ENCODE data around the gene ASB18. TPM values are rescaled to one million over a fixed set of nuclear protein-coding genes. Genes with fewer than 3 reads are reported as not detected.

ASB18 gene
- total RNA-seq, 1 experiment from 2014 or later = not detected

- no peak for DNase-seq (ENCODE audit: low read depth)
These were observed 55.9 kb downstream of the ASB18 start for GRCh38 chr2:236208019-236208926.

- no peak for DNase-seq (ENCODE audit: low read depth)
These were observed 56.7 kb downstream of the ASB18 start for GRCh38 chr2:236207472-236207871.

- no peak for DNase-seq (ENCODE audit: low read depth)
These were observed 58.1 kb downstream of the ASB18 start for GRCh38 chr2:236205867-236206645.

- no peak for DNase-seq (ENCODE audit: low read depth)
These were observed 59.3 kb downstream of the ASB18 start for GRCh38 chr2:236204953-236205352.

GRCh38 chr2:236200378-236200777 lies 63.8 kb downstream of the ASB18 start:
- DNase-seq (ENCODE audit: low read depth) = no peak

GRCh38 chr2:236196366-236196765 lies 67.8 kb downstream of the ASB18 start:
- DNase-seq (ENCODE audit: low read depth) = no peak

GRCh38 chr2:236195726-236196125 lies 68.5 kb downstream of the ASB18 start:
- DNase-seq (ENCODE audit: low read depth) = no peak

- no peak for DNase-seq (ENCODE audit: low read depth)
These were observed 69.4 kb downstream of the ASB18 start for GRCh38 chr2:236194786-236195185.

- DNase-seq (ENCODE audit: low read depth) = no peak
These were observed 71.2 kb downstream of the ASB18 start for GRCh38 chr2:236193026-236193425.

- no peak for DNase-seq (ENCODE audit: low read depth)
These were observed 73.5 kb downstream of the ASB18 start for GRCh38 chr2:236190674-236191073.

GRCh38 chr2:236184701-236185100 lies 79.5 kb downstream of the ASB18 start:
- no peak for DNase-seq (ENCODE audit: low read depth)

GRCh38 chr2:236180831-236181453 lies 83.3 kb downstream of the ASB18 start:
- DNase-seq (ENCODE audit: low read depth) = peak; percentile 70

GRCh38 chr2:236180076-236180816 lies 84.0 kb downstream of the ASB18 start:
- peak; percentile 55 for DNase-seq (ENCODE audit: low read depth)

- DNase-seq (ENCODE audit: low read depth) = no peak
These were observed 84.8 kb downstream of the ASB18 start for GRCh38 chr2:236179236-236180075.

GRCh38 chr2:236178890-236179235 lies 85.3 kb downstream of the ASB18 start:
- no peak for DNase-seq (ENCODE audit: low read depth)

GRCh38 chr2:236177967-236178889 lies 86.0 kb downstream of the ASB18 start:
- DNase-seq (ENCODE audit: low read depth) = peak; percentile 51

- DNase-seq (ENCODE audit: low read depth) = no peak
These were observed 86.6 kb downstream of the ASB18 start for GRCh38 chr2:236177604-236177966.

- no peak for DNase-seq (ENCODE audit: low read depth)
These were observed 87.3 kb downstream of the ASB18 start for GRCh38 chr2:236176951-236177350.

- no peak for DNase-seq (ENCODE audit: low read depth)
These were observed 87.8 kb downstream of the ASB18 start for GRCh38 chr2:236176417-236176816.

Data from LHCN-M2 (cell line).